ENCODE measurements around the gene LRRC41.
"Not testable (repeated sequence)": the region's sequence is repeated elsewhere in the genome, so short reads cannot be mapped to it uniquely, and the experiment has no call there.

Gene LRRC41

GRCh38 chr1:46285730-46286477 is 17.5 kb downstream of the LRRC41 start:
- DNase-seq (ENCODE audit: low read depth in 2 of 2, low spot score in 1 of 2), result no peak

GRCh38 chr1:46284597-46285564 is 18.5 kb downstream of the LRRC41 start:
- DNase-seq (ENCODE audit: low read depth in 2 of 2, low spot score in 1 of 2), result no peak

- DNase-seq (ENCODE audit: low read depth in 2 of 2, low spot score in 1 of 2), result no peak
Measured at GRCh38 chr1:46284058-46284457, 19.4 kb downstream of the LRRC41 start.

- no peak for DNase-seq (ENCODE audit: low read depth in 2 of 2, low spot score in 1 of 2)
Measured at GRCh38 chr1:46281021-46281420, 22.4 kb downstream of the LRRC41 start.

GRCh38 chr1:46280092-46280491 is 23.3 kb downstream of the LRRC41 start:
- DNase-seq (ENCODE audit: low read depth in 2 of 2, low spot score in 1 of 2), result no peak

- DNase-seq (ENCODE audit: low read depth in 2 of 2, low spot score in 1 of 2), result no peak
Measured at GRCh38 chr1:46278807-46279206, 24.6 kb downstream of the LRRC41 start.

- no peak for DNase-seq (ENCODE audit: low read depth in 2 of 2, low spot score in 1 of 2)
Measured at GRCh38 chr1:46277658-46278373, 25.6 kb downstream of the LRRC41 start.

GRCh38 chr1:46275030-46275337 is 28.4 kb downstream of the LRRC41 start:
- DNase-seq (ENCODE audit: low read depth in 2 of 2, low spot score in 1 of 2), result no peak

GRCh38 chr1:46274225-46275029 is 29.0 kb downstream of the LRRC41 start:
- DNase-seq (ENCODE audit: low read depth in 2 of 2, low spot score in 1 of 2), result no peak

- DNase-seq (ENCODE audit: low read depth in 2 of 2, low spot score in 1 of 2), result no peak
Measured at GRCh38 chr1:46268578-46268977, 34.8 kb downstream of the LRRC41 start.

- no peak for DNase-seq (ENCODE audit: low read depth in 2 of 2, low spot score in 1 of 2)
Measured at GRCh38 chr1:46263146-46263545, 40.3 kb downstream of the LRRC41 start.

- no peak for DNase-seq (ENCODE audit: low read depth in 2 of 2, low spot score in 1 of 2)
Measured at GRCh38 chr1:46262508-46262907, 40.9 kb downstream of the LRRC41 start.

GRCh38 chr1:46256523-46256922 is 46.9 kb downstream of the LRRC41 start:
- DNase-seq (ENCODE audit: low read depth in 2 of 2, low spot score in 1 of 2), result no peak

GRCh38 chr1:46254668-46255067 is 48.7 kb downstream of the LRRC41 start:
- DNase-seq (ENCODE audit: low read depth in 2 of 2, low spot score in 1 of 2), result no peak

- no peak for DNase-seq (ENCODE audit: low read depth in 2 of 2, low spot score in 1 of 2)
Measured at GRCh38 chr1:46248122-46248920, 55.1 kb downstream of the LRRC41 start.

- DNase-seq (ENCODE audit: low read depth in 2 of 2, low spot score in 1 of 2), result peak; percentile 84 to 91
Measured at GRCh38 chr1:46247436-46248121, 55.8 kb downstream of the LRRC41 start, which contains the start of gene RAD54L. RAD54L (plus strand) TSS chr1:46247763; CDS start chr1:46248406, 643 bp downstream.

GRCh38 chr1:46246548-46247435 is 56.6 kb downstream of the LRRC41 start:
- no peak for DNase-seq (ENCODE audit: low read depth in 2 of 2, low spot score in 1 of 2)

GRCh38 chr1:46246136-46246535 is 57.3 kb downstream of the LRRC41 start:
- DNase-seq (ENCODE audit: low read depth in 2 of 2, low spot score in 1 of 2), result not testable (repeated sequence)
